HL-60/S4 treated with phorbol 12-myristate 13-acetate at 8.2 ng/mL for 4 days and 3 days (cell line): ENCODE results near the gene PHF2.

ENCODE experiments used
- in situ Hi-C: fragments of 300-500 bp; cut with MboI; formaldehyde crosslinking; loops from 2 replicates; pipeline ENCODE4 v1.15.0; 2022; ENCODE audit warnings: low sequenced_read_pairs

Gene PHF2

DNA sequence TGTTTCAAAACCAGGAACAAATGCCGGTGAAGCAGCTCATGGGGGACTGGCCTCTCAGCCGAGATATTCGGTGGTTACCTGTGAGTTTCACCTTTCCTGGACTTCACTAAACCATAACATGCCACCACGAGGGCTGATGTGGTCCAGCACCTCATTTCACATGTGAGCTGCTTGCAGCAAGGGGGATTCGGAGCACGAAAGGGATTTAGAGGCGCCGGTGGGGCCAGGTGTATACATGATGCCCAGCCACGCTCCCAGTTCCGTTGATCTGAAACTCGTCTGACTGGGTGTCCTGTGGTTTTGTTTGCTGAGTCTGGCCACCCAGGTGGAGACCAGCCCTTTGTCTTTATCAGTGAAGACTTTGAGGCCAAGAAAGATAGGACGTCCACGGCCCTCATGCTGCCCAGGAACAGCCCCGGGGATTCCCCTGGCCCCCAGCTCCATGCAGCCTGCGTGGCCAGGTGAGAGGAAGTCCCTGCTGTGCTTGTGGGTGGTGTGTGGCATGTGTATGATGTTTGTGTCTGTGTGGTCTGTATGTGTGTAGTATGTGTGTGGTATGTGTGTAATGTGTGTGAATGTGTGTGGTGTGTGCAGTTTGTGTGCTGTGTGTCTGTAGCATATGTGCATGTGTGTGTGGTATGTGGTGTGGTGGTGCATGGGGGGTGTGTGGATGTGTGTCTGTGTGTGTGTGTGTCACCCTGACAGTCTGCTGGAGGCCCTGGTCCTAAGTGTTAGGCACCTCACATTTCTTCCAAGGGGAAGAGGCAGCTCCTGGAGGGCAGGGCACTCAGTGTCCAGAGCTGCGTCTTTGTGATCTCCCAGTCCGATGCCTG lies 23.4 kb downstream of the PHF2 start:
- in situ Hi-C loops: no loop called here

DNA sequence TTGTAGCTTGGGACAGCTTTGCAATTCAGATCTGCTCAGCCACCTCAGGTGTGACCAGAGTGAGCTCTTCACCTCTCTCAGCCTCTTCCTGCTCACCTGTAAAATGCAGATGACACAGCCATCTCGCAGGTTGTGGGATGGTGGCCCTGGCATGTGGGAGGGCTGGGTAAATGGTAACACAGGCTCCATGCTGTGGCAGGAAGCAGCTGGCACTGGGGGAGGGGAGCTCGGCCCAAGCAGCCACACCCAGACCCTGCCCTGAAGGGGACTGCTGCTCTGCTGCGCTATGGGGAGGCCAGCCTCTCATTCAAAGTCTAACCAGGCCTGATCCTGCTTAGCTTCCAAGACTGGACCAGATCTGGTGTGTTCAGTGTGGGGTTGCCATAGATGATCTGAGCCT lies 24.1 kb downstream of the PHF2 start:
- in situ Hi-C loops: no loop called here

DNA sequence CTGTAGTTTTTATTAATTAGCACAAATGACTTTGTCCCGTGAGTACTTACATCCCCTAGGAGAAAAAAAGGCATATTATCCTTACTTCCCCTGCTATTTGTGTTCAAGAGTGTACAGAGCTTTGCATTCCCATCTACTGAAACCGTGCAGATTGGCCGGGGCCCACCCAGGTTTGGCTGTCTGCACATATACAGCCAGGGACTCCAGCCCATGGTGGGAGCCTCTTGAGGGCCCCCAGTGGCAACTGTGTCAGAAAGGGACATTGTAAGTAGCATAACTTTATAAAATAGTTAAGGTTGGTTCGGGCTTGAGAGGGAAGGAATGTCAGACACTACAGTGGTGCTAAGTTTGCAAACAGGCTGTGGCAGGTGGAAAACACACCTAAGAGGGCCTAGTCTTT lies 24.7 kb downstream of the PHF2 start:
- in situ Hi-C loops: no loop called here

GRCh38 chr9:93601666-93602065 lies 25.3 kb downstream of the PHF2 start:
- in situ Hi-C loops: no loop called here

- in situ Hi-C loops: no loop called here
Measured at GRCh38 chr9:93603011-93603410, 26.6 kb downstream of the PHF2 start.

DNA sequence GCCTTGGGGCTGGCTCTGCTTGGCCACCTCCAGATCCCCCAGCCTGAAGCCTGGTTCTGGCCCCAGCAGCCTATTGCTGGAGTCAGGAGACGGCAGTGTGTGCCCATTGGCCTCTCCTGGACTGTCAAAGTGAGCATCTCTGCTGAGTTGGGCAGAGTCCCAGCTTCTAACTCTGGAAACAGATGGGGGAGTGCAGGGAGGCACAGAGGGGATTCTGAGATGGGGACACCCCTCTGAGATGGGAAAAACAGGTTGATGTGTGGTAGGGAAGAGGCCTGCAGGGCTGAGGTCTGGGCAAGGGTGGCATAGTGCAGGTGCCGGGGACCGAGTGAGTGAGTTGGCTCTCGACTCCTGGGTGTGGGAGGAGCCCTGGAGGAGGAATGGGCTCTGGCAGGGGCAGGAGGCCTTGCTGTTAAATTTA lies 27.5 kb downstream of the PHF2 start:
- in situ Hi-C loops: no loop called here

DNA sequence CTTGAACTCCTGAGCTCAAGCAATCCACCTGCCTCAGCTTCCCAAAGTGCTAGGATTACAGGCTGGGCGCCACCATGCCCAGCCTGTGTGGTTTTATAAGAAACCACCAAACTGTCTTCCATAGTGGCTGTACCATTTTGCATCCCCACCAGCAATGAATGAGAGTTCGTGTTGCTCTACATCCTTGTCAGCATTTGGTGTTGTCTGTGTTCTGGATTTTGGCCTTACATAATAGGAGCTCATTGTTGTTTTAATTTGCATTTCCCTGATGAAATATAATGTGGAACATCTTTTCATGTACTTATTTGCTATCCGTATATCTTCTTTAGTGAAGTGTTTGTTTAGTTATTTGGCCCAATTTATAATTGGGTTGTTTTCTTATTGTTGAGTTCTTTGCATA lies 29.8 kb downstream of the PHF2 start:
- in situ Hi-C loops: no loop called here

DNA sequence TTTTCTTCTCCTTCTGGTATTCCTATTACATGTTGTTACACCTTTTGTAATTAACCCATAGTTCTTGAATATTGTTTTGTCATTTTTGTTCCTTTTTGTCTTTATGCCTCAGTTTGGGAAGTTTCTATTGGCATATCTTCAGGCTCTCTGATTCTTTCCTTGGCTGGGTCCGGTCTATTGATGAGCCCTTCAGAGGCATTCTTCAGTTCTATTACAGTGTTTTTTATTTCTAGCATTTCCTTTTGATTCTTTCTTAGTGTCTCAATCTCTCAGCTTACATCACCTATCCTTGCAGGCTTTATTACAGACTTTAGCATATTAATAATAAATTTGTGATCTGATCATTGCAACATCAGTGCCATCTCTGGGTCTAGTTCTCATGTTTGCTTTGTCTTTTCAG lies 33.8 kb downstream of the PHF2 start:
- in situ Hi-C loops: no loop called here

DNA sequence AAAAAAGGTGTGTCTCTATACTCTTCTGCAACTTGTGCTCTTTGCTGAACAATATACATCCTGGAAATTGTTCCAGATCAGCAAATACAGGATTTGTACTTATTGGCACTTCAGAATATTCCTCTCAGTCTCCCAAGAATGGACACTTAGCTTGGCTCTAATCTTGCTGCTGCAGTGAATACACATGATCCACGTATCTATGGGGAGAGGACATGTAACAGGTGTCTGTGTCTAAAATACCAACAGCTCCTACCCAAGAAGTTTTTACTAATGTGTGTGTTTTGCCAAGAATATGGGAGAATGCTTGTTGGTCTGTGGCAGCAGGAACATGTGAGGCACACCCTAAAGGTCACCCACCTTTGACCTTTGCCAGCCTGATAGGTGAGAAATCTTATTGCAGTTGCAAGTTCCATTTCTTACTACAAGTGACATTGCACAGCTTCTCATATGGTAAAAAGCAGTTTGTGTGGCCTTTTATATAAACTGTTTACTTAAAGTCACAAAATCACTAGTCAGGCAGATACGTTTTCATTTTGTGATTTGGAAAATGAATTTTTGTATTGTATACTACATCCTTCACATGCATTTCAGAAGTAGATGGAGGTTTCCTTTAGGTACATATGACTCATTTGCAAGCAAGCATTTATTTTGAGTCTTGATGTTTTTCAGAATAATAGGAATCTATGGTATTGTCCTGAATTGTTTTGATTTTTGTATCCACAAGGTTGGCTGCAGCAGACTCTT lies 35.8 kb downstream of the PHF2 start:
- in situ Hi-C loops: no loop called here

GRCh38 chr9:93612796-93613154 lies 36.4 kb downstream of the PHF2 start:
- in situ Hi-C loops: no loop called here

GRCh38 chr9:93613174-93613573 lies 36.8 kb downstream of the PHF2 start:
- in situ Hi-C loops: no loop called here

DNA sequence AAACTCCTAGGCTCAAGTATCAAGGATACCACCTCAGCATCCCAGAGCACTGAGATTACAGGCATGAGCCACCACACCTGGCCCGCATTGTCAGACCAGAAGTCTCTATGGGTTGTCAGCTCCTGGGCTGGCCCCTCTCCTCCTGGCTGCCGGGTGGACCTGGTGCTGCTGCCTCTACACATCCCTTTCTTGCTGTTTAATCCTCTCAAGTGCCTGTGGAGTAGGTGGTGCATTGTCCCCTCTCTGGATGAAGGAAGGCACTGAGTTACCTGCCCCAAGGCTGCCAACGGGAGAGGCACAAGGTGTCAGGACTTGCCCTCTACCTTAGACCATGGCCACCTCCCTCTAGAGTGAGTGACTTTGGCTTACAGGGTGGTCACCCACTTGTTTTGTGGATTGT lies 37.4 kb downstream of the PHF2 start:
- in situ Hi-C loops: no loop called here

GRCh38 chr9:93614830-93615468 lies 38.6 kb downstream of the PHF2 start:
- in situ Hi-C loops: no loop called here

GRCh38 chr9:93616044-93616443 lies 39.7 kb downstream of the PHF2 start:
- in situ Hi-C loops: no loop called here

GRCh38 chr9:93617273-93617672 lies 40.9 kb downstream of the PHF2 start:
- in situ Hi-C loops: no loop called here

DNA sequence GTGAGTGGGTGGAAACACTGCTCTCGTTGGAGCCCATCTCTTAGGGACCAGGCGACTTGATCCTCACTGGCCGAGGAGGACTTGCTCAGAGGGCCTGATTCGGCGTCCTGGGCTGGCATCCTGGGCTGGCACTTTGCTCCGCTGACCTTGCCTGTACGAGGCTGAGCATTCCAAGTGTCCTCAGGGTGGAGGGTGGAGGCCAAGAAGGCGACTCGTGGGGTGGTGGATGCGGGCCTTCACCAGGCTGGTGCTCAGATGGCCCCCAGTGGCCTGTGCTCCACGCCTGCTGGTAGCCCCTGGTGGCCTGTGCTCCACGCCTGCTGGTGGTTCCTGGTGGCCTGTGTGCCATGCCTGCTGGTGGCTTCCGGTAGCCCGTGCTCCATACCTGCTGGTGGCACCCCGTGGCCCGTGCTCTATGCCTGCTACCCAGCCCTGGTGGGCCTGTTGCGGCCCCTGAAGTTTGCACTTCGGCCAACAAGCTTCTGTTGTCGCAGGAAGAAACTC lies 42.9 kb downstream of the PHF2 start:
- in situ Hi-C loops: no loop called here

DNA sequence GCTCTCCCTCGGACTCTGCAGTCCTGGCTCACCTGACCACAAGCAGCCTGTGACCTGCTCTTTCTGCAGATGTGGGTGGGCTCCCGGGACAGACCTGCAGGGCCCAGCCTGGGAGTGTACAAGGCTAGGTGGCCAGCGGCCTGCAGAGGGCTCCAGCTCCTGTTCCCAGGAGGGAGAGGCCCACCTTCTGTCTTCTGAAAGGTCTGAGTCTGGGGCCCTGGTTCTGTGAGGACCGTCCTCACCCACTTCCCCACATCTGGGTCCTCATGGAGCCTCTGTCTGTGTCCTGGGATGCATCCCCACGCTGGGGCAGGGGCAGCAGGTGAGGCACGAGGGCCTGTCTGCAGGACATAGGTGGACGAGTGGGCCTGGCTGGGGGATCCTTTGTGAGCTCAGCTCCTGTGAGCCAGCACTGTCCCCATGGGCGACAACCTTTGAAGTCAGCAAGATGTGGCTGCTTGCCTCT lies 43.7 kb downstream of the PHF2 start:
- in situ Hi-C loops: no loop called here

DNA sequence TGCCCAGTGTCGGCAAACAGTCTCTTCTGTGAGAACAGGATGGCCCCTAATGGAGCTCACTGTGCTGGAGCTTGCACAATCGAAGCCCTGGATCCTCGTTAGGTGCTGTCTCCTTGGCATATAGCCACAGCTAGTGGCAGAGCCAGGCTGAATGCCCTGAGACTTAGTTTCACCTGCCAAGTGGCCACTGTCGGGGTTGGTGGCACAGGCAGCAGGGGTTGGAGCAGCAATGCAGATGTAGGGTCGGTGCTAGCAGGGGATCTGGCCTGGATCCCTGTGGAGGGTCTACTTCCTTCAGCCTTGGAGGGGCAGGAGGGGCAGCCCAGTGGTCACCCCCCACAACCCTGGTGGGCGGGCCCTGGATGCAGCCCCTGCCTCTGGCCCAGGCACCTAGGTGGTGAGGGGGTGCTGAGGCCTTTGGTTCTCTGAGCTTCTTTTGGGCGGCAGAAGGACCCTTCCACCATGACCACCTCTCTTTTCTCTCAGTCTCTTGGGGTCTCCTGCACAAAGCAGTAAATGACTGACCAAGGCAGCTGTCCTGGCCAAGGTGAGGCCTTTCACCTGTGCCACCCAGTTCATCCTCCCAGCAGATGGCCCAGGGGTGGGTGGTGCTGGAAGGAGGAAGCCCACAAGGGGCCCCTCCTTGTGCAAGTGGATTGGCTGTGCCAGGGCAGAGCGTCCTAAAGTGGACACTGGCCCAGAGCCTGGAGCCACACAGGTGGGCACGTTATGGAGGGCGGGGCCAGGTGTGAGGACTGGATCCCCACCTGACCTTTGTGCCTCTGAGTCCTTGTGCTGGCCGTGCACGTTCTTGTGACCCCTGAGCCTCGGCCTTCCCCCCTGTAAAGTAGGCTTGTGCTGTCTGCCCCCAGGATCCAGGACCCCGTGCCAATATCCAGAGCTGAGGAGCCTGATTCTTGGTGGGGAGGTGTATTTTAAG lies 44.8 kb downstream of the PHF2 start:
- in situ Hi-C loops: no loop called here

GRCh38 chr9:93621922-93622321 lies 45.5 kb downstream of the PHF2 start:
- in situ Hi-C loops: no loop called here

DNA sequence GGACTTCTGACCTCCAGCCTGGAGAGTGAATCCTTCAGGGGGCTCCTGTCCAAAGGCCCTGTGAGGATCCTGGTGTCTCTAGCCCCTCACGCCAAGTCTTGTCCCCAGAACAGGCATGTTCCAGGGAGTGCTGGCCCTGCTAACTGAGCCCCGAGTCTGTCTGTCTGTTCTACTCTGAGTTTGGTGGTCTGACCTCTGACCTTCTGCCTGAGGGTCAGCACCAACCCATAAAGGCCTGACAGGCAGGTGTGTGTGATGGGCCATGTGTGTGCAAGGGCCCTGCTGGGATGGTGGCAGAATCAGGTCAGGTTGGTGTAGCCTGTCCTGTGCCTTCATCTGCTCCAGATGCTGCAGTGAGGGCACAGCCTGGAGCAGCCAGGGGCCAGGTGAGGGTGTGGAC lies 46.3 kb downstream of the PHF2 start:
- in situ Hi-C loops: no loop called here

GRCh38 chr9:93623753-93624152 lies 47.4 kb downstream of the PHF2 start:
- in situ Hi-C loops: no loop called here
